Neuronal stem cell (in vitro differentiated cells): ENCODE measurements around the gene BICRA. TPM values are rescaled to one million over a fixed set of nuclear protein-coding genes. Genes with fewer than 3 reads are reported as not detected.

ENCODE experiments used
- DNase-seq: peaks from one replicate; pipeline ENCODE4 v3.0.0-alpha.2; 2013; ENCODE audit warnings: low spot score
- H2AFZ ChIP-seq: one replicate; pipeline ENCODE4 v1.6.1; 2013; ENCODE audit warnings: mild to moderate bottlenecking, low read length, inconsistent platforms
- H2AK5ac ChIP-seq: 2 replicates; pipeline ENCODE4 v1.6.1; 2013; ENCODE audit warnings: low read depth, mild to moderate bottlenecking, inconsistent platforms, low read length, moderate library complexity, mixed read lengths
- H2BK120ac ChIP-seq: 2 replicates; pipeline ENCODE4 v1.6.1; 2013; ENCODE audit warnings: low read depth, mild to moderate bottlenecking, inconsistent platforms, low read length, moderate library complexity, mixed read lengths
- H2BK12ac ChIP-seq: one replicate; pipeline ENCODE4 v1.6.1; 2013; ENCODE audit warnings: low read length, inconsistent platforms
- H2BK15ac ChIP-seq: 2 replicates; pipeline ENCODE4 v1.6.1; 2013; ENCODE audit warnings: mild to moderate bottlenecking, low read length, inconsistent platforms, mixed read lengths
- H2BK5ac ChIP-seq: one replicate; pipeline ENCODE4 v1.6.1; 2013; ENCODE audit warnings: inconsistent platforms, mild to moderate bottlenecking, low read length, moderate library complexity
- H3K14ac ChIP-seq: one replicate; pipeline ENCODE4 v1.6.1; 2013; ENCODE audit warnings: low read length, inconsistent platforms
- H3K18ac ChIP-seq: 2 replicates; pipeline ENCODE4 v1.6.1; 2013; ENCODE audit warnings: low read length, inconsistent platforms
- H3K23ac ChIP-seq: 2 replicates; pipeline ENCODE4 v1.6.1; 2013; ENCODE audit warnings: low read depth, mild to moderate bottlenecking, mixed read lengths, low read length, inconsistent platforms; ENCODE audit not compliant: poor library complexity
- H3K27ac ChIP-seq: replicated peaks from 3 replicates; pipeline ENCODE4 v1.5.1; 2013; ENCODE audit warnings: low read length, inconsistent platforms
- H3K27me3 ChIP-seq, 3 experiments: 2 replicates each; pipeline ENCODE4 v1.6.1; 2013; ENCODE audit warnings: low read length in 3 of 3, mild to moderate bottlenecking in 2 of 3, inconsistent platforms in 1 of 3, low read depth in 1 of 3, mixed read lengths in 1 of 3, moderate library complexity in 1 of 3; ENCODE audit not compliant: control insufficient read depth in 3 of 3, insufficient read depth in 3 of 3
- H3K36me3 ChIP-seq, 2 donors: replicated peaks in 1 of 2; 2 replicates each; pipeline ENCODE4 v1.6.1; 2013; ENCODE audit warnings: low read length in 2 of 2; ENCODE audit not compliant: control insufficient read depth in 2 of 2, insufficient read depth in 2 of 2
- H3K4ac ChIP-seq: 2 replicates; pipeline ENCODE4 v1.6.1; 2013; ENCODE audit warnings: inconsistent platforms, mild to moderate bottlenecking, low read length, moderate library complexity
- H3K4me1 ChIP-seq, 2 donors: 1 replicate in 1 of 2; 2 replicates in 1 of 2; pipeline ENCODE4 v1.6.1; 2013; ENCODE audit warnings: low read length in 2 of 2, low read depth in 1 of 2; ENCODE audit not compliant: control insufficient read depth in 2 of 2, insufficient read depth in 1 of 2
- H3K4me2 ChIP-seq: one replicate; pipeline ENCODE4 v1.6.1; 2013; ENCODE audit warnings: mild to moderate bottlenecking, low read length, inconsistent platforms; ENCODE audit not compliant: insufficient read depth, poor library complexity, severe bottlenecking
- H3K4me3 ChIP-seq, 2 donors: 2 replicates each; pipeline ENCODE4 v1.5.1; 2013; ENCODE audit warnings: low read length in 2 of 2, mild to moderate bottlenecking in 2 of 2, inconsistent platforms in 1 of 2, moderate library complexity in 1 of 2
- H3K79me1 ChIP-seq: one replicate; pipeline ENCODE4 v1.6.1; 2013; ENCODE audit warnings: low read depth, mild to moderate bottlenecking, inconsistent platforms, low read length, moderate library complexity
- H3K9ac ChIP-seq: one replicate; pipeline ENCODE4 v1.6.1; 2013; ENCODE audit warnings: mild to moderate bottlenecking, low read depth, low read length, inconsistent platforms; ENCODE audit not compliant: poor library complexity
- H3K9me3 ChIP-seq, 2 donors: replicated peaks in 1 of 2; 2 replicates each; pipeline versions ENCODE3 to v1.6.1; 2013; ENCODE audit warnings: low read length in 2 of 2, mild to moderate bottlenecking in 2 of 2, inconsistent platforms in 1 of 2, low read depth in 1 of 2, mixed read lengths in 1 of 2, moderate library complexity in 1 of 2; ENCODE audit not compliant: control insufficient read depth in 2 of 2, insufficient read depth in 1 of 2
- H4K8ac ChIP-seq: one replicate; pipeline ENCODE4 v1.6.1; 2013; ENCODE audit warnings: low read depth, mild to moderate bottlenecking, inconsistent platforms, low read length, moderate library complexity
- H4K91ac ChIP-seq: one replicate; pipeline ENCODE4 v1.6.1; 2013; ENCODE audit warnings: low read length, low read depth, mild to moderate bottlenecking, inconsistent platforms; ENCODE audit not compliant: poor library complexity
- WGBS, 2 donors: extraction: QIAGEN DNeasy Blood & Tissue Kit; methylation state at CpG; one replicate each; pipeline ENCODE4 v1.1.7; 2013; ENCODE audit warnings: missing lambda C conversion rate in 2 of 2, mixed read lengths in 1 of 2; ENCODE audit not compliant: insufficient read length in 2 of 2, insufficient replicate concordance in 1 of 2; ENCODE audit errors: extremely low coverage in 2 of 2; 5-methylcytosine and 5-hydroxymethylcytosine counted together
- polyA plus RNA-seq, 2 experiments: library from polyadenylated mRNA; stranded (reverse); fragments of 200-250 nt; gene quantifications; one replicate each; pipeline ENCODE4 v1.2.3, GENCODE V29; 2013

Gene BICRA
- 11.8 TPM for polyA plus RNA-seq (2013, experiment 1 of 2)
- 11.4 TPM for polyA plus RNA-seq (2013, experiment 2 of 2)

GRCh38 chr19:47608969-47609905, at the start of gene BICRA:
Gene BICRA, plus strand, starts transcription at chr19:47609134. Its CDS starts 64,441 bp downstream, at chr19:47673575.
- Histone ChIP-seq H3K9ac (peak within 1 kb of the TSS; percentile 99), H2AK5ac (peak within 1 kb of the TSS; percentile 88), H3K18ac (peak within 1 kb of the TSS; percentile 98), H2BK15ac (peak within 1 kb of the TSS; percentile 81), H2BK120ac (no peak within 1 kb of the TSS), H3K4ac (peak within 1 kb of the TSS; percentile 66), H3K4me3 (peak within 1 kb of the TSS; percentile 93 to 100), H3K27ac (peak within 1 kb of the TSS; percentile 93), H2BK5ac (peak within 1 kb of the TSS; percentile 85), H3K36me3 (peaks cover 2 to 11% of the 10 kb centered on the region in 2 donors), H4K8ac (peak within 1 kb of the TSS; percentile 92), H3K23ac (peak within 1 kb of the TSS; percentile 99), H2AFZ (peak within 1 kb of the TSS; percentile 98), H3K4me2 (peak within 1 kb of the TSS; percentile 82), H3K79me1 (peaks cover 10% of the 10 kb centered on the region), H3K4me1 (peaks cover 15 to 22% of the 10 kb centered on the region in 2 donors), H2BK12ac (peak within 1 kb of the TSS; percentile 22), H3K27me3 (no peaks in the 10 kb centered on the region), H3K9me3 (no peaks in the 10 kb centered on the region), H3K14ac (peak within 1 kb of the TSS; percentile 82), H4K91ac (no peak within 1 kb of the TSS)
- DNase-seq, result peak; percentile 72
- no CpG with 5 or more reads among the region's 94 CpGs for WGBS, 2 donors

- Histone ChIP-seq H2BK12ac (no peak overlapping the region), H3K27me3 (peaks cover 0 to 3% (median 0%) of the 10 kb centered on the region in 3 experiments)
Measured at GRCh38 chr19:47560999-47561398, 47.9 kb upstream of the BICRA start.

GRCh38 chr19:47561440-47562057, 47.4 kb upstream of the BICRA start:
- no peak overlapping the region for H3K9ac ChIP-seq
- DNase-seq, result no peak
- H3K36me3 ChIP-seq, result no peaks in the 10 kb centered on the region
- no peak overlapping the region for H3K4ac ChIP-seq
- no peaks in the 10 kb centered on the region for H3K4me1 ChIP-seq
- no peak overlapping the region for H4K91ac ChIP-seq
- no peaks in the 10 kb centered on the region for H3K9me3 ChIP-seq
- H2BK15ac ChIP-seq, result no peak overlapping the region
- no peak overlapping the region for H2BK12ac ChIP-seq
- no peak overlapping the region for H2AK5ac ChIP-seq
- H3K27me3 ChIP-seq, result peaks cover 0 to 3% (median 0%) of the 10 kb centered on the region in 3 experiments
- H2BK5ac ChIP-seq, result no peak overlapping the region
- H2AFZ ChIP-seq, result no peak overlapping the region
- H4K8ac ChIP-seq, result no peak overlapping the region
- H3K4me3 ChIP-seq, result no peak overlapping the region
- no peak overlapping the region for H3K4me2 ChIP-seq
- WGBS, 2 donors, result no CpG with 5 or more reads among the region's 7 CpGs
- H3K23ac ChIP-seq, result no peak overlapping the region
- H3K18ac ChIP-seq, result no peak overlapping the region
- no peak overlapping the region for H3K14ac ChIP-seq
- no peak overlapping the region for H2BK120ac ChIP-seq
- H3K27ac ChIP-seq, result no peak overlapping the region
- no peaks in the 10 kb centered on the region for H3K79me1 ChIP-seq

More at GRCh38 chr19:47560999-47561398, 47.9 kb upstream of the BICRA start:
- Histone ChIP-seq H3K36me3 (no peaks in the 10 kb centered on the region), H2BK120ac (no peak overlapping the region), H3K4ac (no peak overlapping the region), H3K79me1 (no peaks in the 10 kb centered on the region), H3K14ac (no peak overlapping the region), H3K9me3 (no peaks in the 10 kb centered on the region), H3K18ac (no peak overlapping the region), H2AFZ (no peak overlapping the region), H3K4me1 (no peaks in the 10 kb centered on the region), H4K91ac (no peak overlapping the region), H2AK5ac (no peak overlapping the region), H2BK5ac (no peak overlapping the region), H2BK15ac (no peak overlapping the region), H4K8ac (no peak overlapping the region), H3K9ac (no peak overlapping the region), H3K27ac (no peak overlapping the region), H3K23ac (no peak overlapping the region), H3K4me3 (no peak overlapping the region), H3K4me2 (no peak overlapping the region)
- no CpG with 5 or more reads among the region's 2 CpGs for WGBS, 2 donors
- no peak for DNase-seq

DNA sequence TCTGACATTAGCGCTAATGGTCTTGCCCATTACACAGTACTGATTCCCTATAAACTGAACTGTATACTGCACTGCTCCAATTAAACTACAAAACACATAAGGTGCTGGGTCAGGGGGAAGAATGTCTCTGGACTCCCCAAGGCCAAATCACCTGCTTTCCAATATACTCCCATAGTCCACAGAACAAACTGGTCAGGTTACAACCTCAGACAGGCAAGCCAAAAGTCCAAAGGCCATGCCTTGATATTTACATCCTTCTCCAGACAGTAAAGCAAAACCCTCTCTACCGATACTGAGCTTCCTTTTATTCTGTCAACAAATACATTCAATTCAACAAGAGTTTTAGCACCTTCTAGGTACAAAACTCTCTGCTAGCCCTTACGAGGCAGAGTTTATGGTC, 44.9 kb upstream of the BICRA start:
- no peak overlapping the region for H3K18ac ChIP-seq
- no peak overlapping the region for H3K4me3 ChIP-seq
- no peak overlapping the region for H3K23ac ChIP-seq
- no peak overlapping the region for H4K8ac ChIP-seq
- no peak overlapping the region for H2AFZ ChIP-seq
- H3K9me3 ChIP-seq, result no peaks in the 10 kb centered on the region
- H3K4me1 ChIP-seq, result no peaks in the 10 kb centered on the region
- no peak for DNase-seq
- no peak overlapping the region for H3K27ac ChIP-seq
- H3K4ac ChIP-seq, result no peak overlapping the region
- H2BK120ac ChIP-seq, result no peak overlapping the region
- H3K14ac ChIP-seq, result no peak overlapping the region
- H3K79me1 ChIP-seq, result no peaks in the 10 kb centered on the region
- H3K4me2 ChIP-seq, result no peak overlapping the region
- H2BK5ac ChIP-seq, result no peak overlapping the region
- H3K27me3 ChIP-seq, result peaks cover 0 to 6% (median 0%) of the 10 kb centered on the region in 3 experiments
- H2BK12ac ChIP-seq, result no peak overlapping the region
- no peak overlapping the region for H3K9ac ChIP-seq
- no CpG with 5 or more reads among the region's 3 CpGs for WGBS, 2 donors
- no peak overlapping the region for H2AK5ac ChIP-seq
- no peaks in the 10 kb centered on the region for H3K36me3 ChIP-seq
- H2BK15ac ChIP-seq, result no peak overlapping the region
- H4K91ac ChIP-seq, result no peak overlapping the region
